HG03378 (cell line): ENCODE results near the gene GET4.
"Not testable (repeated sequence)": the region's sequence is repeated elsewhere in the genome, so short reads cannot be mapped to it uniquely, and the experiment has no call there.

ENCODE experiments used
- ATAC-seq: cut with Tn5 transposase; IDR thresholded peaks from one replicate; pipeline ENCODE4 v1.9.1; 2021; ENCODE audit warnings: mild to moderate bottlenecking, moderate library complexity; ENCODE audit not compliant: unreplicated experiment

The GET4 gene

GRCh38 chr7:845091-845490, 31.3 kb upstream of the GET4 start:
- no peak for ATAC-seq

- no peak for ATAC-seq
Measured at GRCh38 chr7:845731-846130, 30.6 kb upstream of the GET4 start.

GRCh38 chr7:846958-847650, 29.2 kb upstream of the GET4 start:
- ATAC-seq, result not testable (repeated sequence)

GRCh38 chr7:847728-848127, 28.6 kb upstream of the GET4 start:
- ATAC-seq, result not testable (repeated sequence)

GRCh38 chr7:849145-849544, 27.2 kb upstream of the GET4 start:
- no peak for ATAC-seq

- no peak for ATAC-seq
Measured at GRCh38 chr7:849781-850180, 26.6 kb upstream of the GET4 start.

- no peak for ATAC-seq
Measured at GRCh38 chr7:851204-851603, 25.1 kb upstream of the GET4 start.

GRCh38 chr7:853366-854117, 22.8 kb upstream of the GET4 start:
- no peak for ATAC-seq

- no peak for ATAC-seq
Measured at GRCh38 chr7:854118-854775, 22.1 kb upstream of the GET4 start.

- no peak for ATAC-seq
Measured at GRCh38 chr7:855686-856369, 20.5 kb upstream of the GET4 start.

- no peak for ATAC-seq
Measured at GRCh38 chr7:856444-857095, 19.8 kb upstream of the GET4 start.

GRCh38 chr7:857661-858060, 18.7 kb upstream of the GET4 start:
- ATAC-seq, result no peak

- ATAC-seq, result no peak
Measured at GRCh38 chr7:859359-860030, 16.9 kb upstream of the GET4 start.

- no peak for ATAC-seq
Measured at GRCh38 chr7:860149-860548, 16.2 kb upstream of the GET4 start.

GRCh38 chr7:861222-861621, 15.1 kb upstream of the GET4 start:
- no peak for ATAC-seq

- no peak for ATAC-seq
Measured at GRCh38 chr7:862157-862556, 14.2 kb upstream of the GET4 start.

GRCh38 chr7:863106-863505, 13.2 kb upstream of the GET4 start:
- no peak for ATAC-seq

GRCh38 chr7:865921-866320, 10.4 kb upstream of the GET4 start:
- ATAC-seq, result no peak

- ATAC-seq, result no peak
Measured at GRCh38 chr7:867001-867405, 9.4 kb upstream of the GET4 start.

- ATAC-seq, result no peak
Measured at GRCh38 chr7:867406-868188, 8.8 kb upstream of the GET4 start.
